SH-SY5Y (cell line): ENCODE measurements around the gene UPF3A.

Experiments used
- GATA2 ChIP-seq: IDR thresholded peaks from 2 replicates; pipeline ENCODE4 v1.6.1; 2011; ENCODE audit warnings: mild to moderate bottlenecking, low read depth, low read length
- GATA3 ChIP-seq: IDR thresholded peaks from 2 replicates; pipeline ENCODE4 v1.6.1; 2011; ENCODE audit warnings: low read depth, mild to moderate bottlenecking, low read length, moderate library complexity

DNA sequence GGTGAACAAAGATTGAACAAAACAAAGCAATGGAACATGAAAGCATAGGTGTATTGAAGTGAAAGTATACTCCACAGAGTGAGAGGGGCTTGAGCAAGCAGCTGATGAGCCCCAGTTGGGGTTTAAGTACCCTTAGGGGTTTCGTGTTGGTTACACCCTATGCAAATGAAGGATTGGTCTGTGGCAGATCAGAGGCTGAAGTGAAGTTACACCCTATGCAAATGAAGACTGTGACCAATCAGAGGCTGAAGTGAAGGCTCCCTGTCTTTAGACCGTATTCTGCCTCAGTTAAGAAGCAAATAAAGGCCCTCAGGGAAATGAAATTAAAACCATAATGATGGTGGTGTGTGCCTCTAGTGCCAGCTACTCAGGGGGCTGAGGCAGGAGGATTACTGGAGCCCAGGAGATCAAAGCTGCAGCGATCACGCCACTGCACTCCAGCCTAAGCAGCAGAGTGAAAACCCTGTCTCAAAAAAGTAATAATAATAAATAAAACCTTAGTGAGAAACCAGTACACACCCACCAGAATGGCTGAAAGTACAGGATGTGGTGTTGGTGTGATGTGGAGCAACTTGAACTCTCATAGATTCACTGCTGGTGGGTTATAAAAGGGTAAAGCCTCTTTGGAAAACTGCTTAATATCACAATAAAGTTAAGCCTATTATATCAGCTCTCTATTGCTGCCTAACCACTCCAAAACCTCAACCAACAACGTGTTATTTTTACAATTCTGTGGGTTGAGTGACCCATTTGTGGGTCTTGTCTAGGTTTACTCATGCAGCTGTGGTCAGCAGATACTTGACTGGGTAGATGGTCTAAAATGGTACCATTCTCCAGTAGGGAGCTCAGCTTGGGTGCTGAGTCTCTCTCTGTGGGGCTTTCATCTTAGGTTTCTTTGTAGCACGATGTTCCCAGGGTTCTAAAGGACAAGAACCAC is 12.8 kb upstream of the UPF3A start:
- TF ChIP-seq GATA2 (no peak), GATA3 (no peak)
